GM12872 (cell line): Measurements from ENCODE around the gene FOXP1.

Experiments used
- TF ChIP-seq, protein P1 (sequence below): IDR thresholded peaks from 3 replicates; pipeline ENCODE4 v1.5.1; 2011; ENCODE audit warnings: low read depth, mild to moderate bottlenecking, low read length, moderate library complexity; ENCODE audit not compliant: insufficient read depth

The FOXP1 gene

GRCh38 chr3:71029770-71030169 lies 553.8 kb downstream of the FOXP1 start:
- TF ChIP-seq, protein P1, sequence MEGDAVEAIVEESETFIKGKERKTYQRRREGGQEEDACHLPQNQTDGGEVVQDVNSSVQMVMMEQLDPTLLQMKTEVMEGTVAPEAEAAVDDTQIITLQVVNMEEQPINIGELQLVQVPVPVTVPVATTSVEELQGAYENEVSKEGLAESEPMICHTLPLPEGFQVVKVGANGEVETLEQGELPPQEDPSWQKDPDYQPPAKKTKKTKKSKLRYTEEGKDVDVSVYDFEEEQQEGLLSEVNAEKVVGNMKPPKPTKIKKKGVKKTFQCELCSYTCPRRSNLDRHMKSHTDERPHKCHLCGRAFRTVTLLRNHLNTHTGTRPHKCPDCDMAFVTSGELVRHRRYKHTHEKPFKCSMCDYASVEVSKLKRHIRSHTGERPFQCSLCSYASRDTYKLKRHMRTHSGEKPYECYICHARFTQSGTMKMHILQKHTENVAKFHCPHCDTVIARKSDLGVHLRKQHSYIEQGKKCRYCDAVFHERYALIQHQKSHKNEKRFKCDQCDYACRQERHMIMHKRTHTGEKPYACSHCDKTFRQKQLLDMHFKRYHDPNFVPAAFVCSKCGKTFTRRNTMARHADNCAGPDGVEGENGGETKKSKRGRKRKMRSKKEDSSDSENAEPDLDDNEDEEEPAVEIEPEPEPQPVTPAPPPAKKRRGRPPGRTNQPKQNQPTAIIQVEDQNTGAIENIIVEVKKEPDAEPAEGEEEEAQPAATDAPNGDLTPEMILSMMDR, result no peak

GRCh38 chr3:71028802-71029201 lies 554.7 kb downstream of the FOXP1 start:
- TF ChIP-seq, protein P1, result no peak

GRCh38 chr3:71028184-71028583 lies 555.3 kb downstream of the FOXP1 start:
- TF ChIP-seq, protein P1, result no peak

GRCh38 chr3:71026634-71027578 lies 556.6 kb downstream of the FOXP1 start:
- TF ChIP-seq, protein P1, result no peak

DNA sequence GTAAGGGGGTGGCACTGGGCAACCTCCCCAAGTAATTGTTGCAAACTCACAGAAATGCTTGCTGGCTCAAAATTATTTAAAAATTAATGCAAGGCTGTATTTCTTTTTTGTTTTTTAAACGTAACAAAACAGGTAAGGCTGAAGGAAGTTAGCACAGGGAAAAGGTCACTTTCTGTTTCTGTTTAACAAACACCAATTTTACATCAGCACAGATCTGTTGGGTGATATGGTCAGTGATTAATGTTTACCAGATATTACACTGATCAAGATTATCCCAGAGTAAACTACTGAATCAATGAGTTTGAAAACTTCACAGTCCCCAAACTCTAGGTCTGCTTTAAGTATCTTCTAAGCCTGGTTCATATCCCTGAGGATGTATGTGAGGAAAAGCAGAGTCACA lies 558.0 kb downstream of the FOXP1 start:
- TF ChIP-seq, protein P1, result no peak

DNA sequence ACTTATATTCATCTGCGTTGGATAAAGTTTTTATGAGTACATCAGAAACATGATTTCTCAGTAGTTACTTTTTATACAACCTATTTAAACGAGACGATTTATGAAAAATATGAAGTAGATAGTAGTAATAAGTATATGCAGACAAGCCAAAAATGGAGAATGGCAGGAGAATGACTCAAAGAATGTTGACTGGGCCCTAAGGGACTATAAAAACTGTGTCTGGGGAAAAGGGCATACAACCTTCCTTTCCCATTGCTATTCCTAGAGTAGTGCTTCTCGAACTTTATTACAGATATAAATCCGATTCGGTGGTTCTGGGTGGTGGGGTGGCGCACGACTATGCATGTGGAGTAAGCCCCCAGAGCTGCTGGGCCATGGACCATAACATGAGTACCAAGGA lies 558.5 kb downstream of the FOXP1 start:
- TF ChIP-seq, protein P1, result no peak

DNA sequence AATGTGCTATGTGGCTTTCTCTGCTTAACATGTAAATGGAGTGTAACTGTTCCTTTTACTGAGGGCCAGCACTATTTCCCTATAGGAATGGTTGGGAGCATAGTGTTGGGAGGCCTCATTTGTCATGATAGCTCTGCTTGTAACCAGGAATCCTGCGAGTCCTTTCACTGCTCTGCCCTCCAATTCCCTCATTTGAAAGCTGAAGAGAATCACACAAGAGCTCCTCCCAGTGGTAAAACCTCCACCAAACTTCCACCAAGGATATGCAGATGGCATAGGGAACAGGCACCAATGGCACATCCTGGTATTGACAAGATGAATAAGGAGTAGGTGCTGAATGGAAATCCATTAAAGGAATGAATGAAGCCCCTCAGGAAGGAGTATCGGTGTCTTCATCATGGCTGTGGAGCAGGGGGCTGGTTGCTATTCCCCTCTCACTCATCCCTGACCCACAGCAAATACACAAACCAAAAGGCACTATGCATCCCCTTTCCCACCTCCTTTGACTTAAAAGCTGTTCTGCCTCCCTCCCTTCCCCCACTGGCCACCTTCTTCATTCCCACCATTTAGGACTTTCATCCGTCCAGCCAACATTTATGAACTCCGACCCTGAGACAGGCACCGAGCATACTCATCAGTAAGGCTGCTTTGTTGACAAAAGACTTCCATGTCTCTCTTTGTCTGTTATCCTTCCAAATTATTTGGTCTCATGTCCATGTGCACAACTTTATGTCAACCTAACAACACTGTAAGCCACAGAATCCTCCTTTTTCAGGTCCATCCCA lies 560.8 kb downstream of the FOXP1 start:
- TF ChIP-seq, protein P1, result peak; percentile 34; the same call in 2 of the 3 replicates
